OCI-LY7 (cell line): Measurements from ENCODE around the gene METTL3. TPM values are rescaled to one million over a fixed set of nuclear protein-coding genes. Genes with fewer than 3 reads are reported as not detected.

ENCODE experiments used
- BruUV-seq: library from RNA; stranded (reverse); fragments of 400-500 nt; replicated peaks from 2 replicates; lab custom pipeline; 2021; lab: Mats Ljungman, UMichigan
- CTCF ChIA-PET: fragments of 300-600 bp; sonication (Branson Sonifier 250); formaldehyde crosslinking; loops from one replicate; lab custom pipeline; 2022; ENCODE audit warnings: antibody characterized with exemption; ENCODE audit not compliant: unreplicated experiment; lab: Charles Lee
- POLR2A ChIA-PET: fragments of 300-600 bp; sonication (Branson Sonifier 250); formaldehyde crosslinking; loops from one replicate; lab custom pipeline; 2022; ENCODE audit warnings: antibody characterized with exemption; lab: Charles Lee
- DNase-seq: peaks from one replicate; pipeline ENCODE4 v3.0.0-alpha.2; 2015; ENCODE audit warnings: low spot score
- H2AFZ ChIP-seq: fragments of 200-600 bp; sonication (generic), shearing (Covaris generic); 2 replicates; pipeline ENCODE4 v1.6.1; 2014; ENCODE audit warnings: mild to moderate bottlenecking, antibody characterized with exemption, low read length, moderate library complexity
- H3K27ac ChIP-seq: fragments of 200-600 bp; sonication (generic); 2 replicates; pipeline ENCODE4 v1.5.1; 2014; ENCODE audit warnings: mixed run types, low read depth, mild to moderate bottlenecking, moderate library complexity, low read length, inconsistent platforms; ENCODE audit not compliant: poor library complexity, severe bottlenecking
- H3K36me3 ChIP-seq: fragments of 200-600 bp; sonication (generic); 2 replicates; pipeline ENCODE4 v1.6.1; 2014; ENCODE audit warnings: mild to moderate bottlenecking, antibody characterized with exemption, low read length, moderate library complexity, mixed read lengths; ENCODE audit not compliant: insufficient read depth
- H3K4me1 ChIP-seq: fragments of 200-600 bp; sonication (generic); 2 replicates; pipeline ENCODE4 v1.5.1; 2014; ENCODE audit warnings: mild to moderate bottlenecking, low read length; ENCODE audit not compliant: insufficient read depth, poor library complexity, severe bottlenecking
- H3K4me2 ChIP-seq: fragments of 200-600 bp; sonication (generic); 2 replicates; pipeline ENCODE4 v1.6.1; 2014; ENCODE audit warnings: mild to moderate bottlenecking, low read length
- H3K4me3 ChIP-seq: fragments of 200-600 bp; sonication (generic); 2 replicates; pipeline ENCODE4 v1.5.1; 2014; ENCODE audit warnings: mild to moderate bottlenecking, low read depth, low read length; ENCODE audit not compliant: poor library complexity, severe bottlenecking
- H3K79me2 ChIP-seq: fragments of 200-600 bp; sonication (generic); 2 replicates; pipeline ENCODE4 v1.6.1; 2016; ENCODE audit warnings: low read depth, mild to moderate bottlenecking, low read length, moderate library complexity, mixed read lengths; ENCODE audit not compliant: insufficient read depth
- H3K9me2 ChIP-seq: fragments of 200-600 bp; sonication (generic); 2 replicates; pipeline ENCODE4 v1.6.1; 2016; ENCODE audit warnings: mild to moderate bottlenecking, low read length, mixed read lengths; ENCODE audit not compliant: insufficient read depth
- H3K9me3 ChIP-seq: fragments of 200-600 bp; sonication (generic); 2 replicates; pipeline ENCODE4 v1.6.1; 2014; ENCODE audit warnings: mild to moderate bottlenecking, mixed run types, low read length, mixed read lengths
- H4K20me1 ChIP-seq: fragments of 200-600 bp; sonication (generic); 2 replicates; pipeline ENCODE4 v1.6.1; 2014; ENCODE audit warnings: mild to moderate bottlenecking, antibody characterized with exemption, low read length, moderate library complexity, mixed read lengths; ENCODE audit not compliant: insufficient read depth
- CTCF ChIP-seq: fragments of 200-600 bp; sonication (generic); conservative IDR thresholded peaks from 2 replicates; pipeline ENCODE4 v1.5.1; 2014; ENCODE audit warnings: mild to moderate bottlenecking, antibody characterized with exemption, low read length, moderate library complexity, mixed read lengths
- EZH2phosphoT487 ChIP-seq: fragments of 200-600 bp; sonication (generic); IDR thresholded peaks from 2 replicates; pipeline ENCODE4 v1.6.1; 2018; ENCODE audit warnings: low read depth, borderline replicate concordance, mild to moderate bottlenecking, mixed run types, antibody characterized with exemption, low read length, moderate library complexity, mixed read lengths
- intact Hi-C: fragments of 100-400 bp; cut with micrococcal nuclease; formaldehyde crosslinking; loops from one replicate; pipeline ENCODE4 v1.10.0; 2022; ENCODE audit not compliant: unreplicated experiment
- total RNA-seq, 2 experiments: library from RNA; depleted of rRNA in 1 of 2; stranded (reverse); fragments of >200 nt in 1 of 2; shearing (Covaris generic) in 1 of 2; gene quantifications; 2 replicates each; pipeline ENCODE4 v1.2.3, GENCODE V29; 2014 to 2022

Gene METTL3
- total RNA-seq, 2 experiments from 2014 or later, result 101 to 145 TPM

- no peak for TF ChIP-seq CTCF
- no peak for TF ChIP-seq EZH2phosphoT487
Measured at GRCh38 chr14:21543521-21543960, 32.4 kb upstream of the METTL3 start.

DNA sequence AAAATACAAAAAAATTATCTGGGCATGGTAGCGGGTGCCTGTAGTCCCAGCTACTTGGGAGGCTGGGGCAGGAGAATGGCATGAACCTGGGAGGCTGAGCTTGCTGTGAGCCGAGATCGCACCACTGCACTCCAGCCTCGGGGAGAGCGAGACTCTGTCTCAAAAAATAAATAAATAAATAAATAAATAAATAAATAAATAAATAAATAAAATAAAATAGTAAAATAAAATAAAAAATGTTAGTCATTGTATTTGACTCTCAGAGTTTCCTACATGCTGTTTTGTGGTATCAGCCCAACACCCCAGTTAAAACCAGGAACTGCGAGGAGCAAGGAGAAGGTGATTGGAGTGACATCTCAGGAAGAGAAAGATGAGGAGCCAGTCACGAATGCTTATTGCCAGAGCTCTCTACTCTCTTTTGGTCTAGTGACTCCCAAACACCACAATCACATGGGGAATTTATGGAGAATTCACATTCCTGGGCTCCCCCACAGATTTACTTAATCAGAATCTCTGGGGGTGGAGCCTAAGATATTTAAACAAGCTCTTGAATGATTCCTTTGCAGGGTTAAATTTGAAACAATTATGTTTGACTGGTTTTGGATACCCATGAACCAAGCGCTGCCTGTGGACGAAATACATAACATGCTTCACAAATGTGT, 30.4 kb upstream of the METTL3 start:
- ChIA-PET POLR2A (interaction anchor here (1.1 to 1.8 kb wide), 3 partner anchors 15 to 31 kb away, joined by 4 to 6 read pairs (median 4); partner anchors contain the start of genes METTL3 and SALL2), CTCF (no interaction called here)
- no peak overlapping the region for H3K27ac ChIP-seq
- no peaks in the 10 kb centered on the region for H3K79me2 ChIP-seq
- TF ChIP-seq CTCF, result no peak
- no peak for TF ChIP-seq EZH2phosphoT487
- peak overlapping the region; percentile 69; the same call in 1 of the 2 replicates for H2AFZ ChIP-seq
- H3K4me1 ChIP-seq, result peaks cover 24% of the 10 kb centered on the region
- H3K9me3 ChIP-seq, result no peaks in the 10 kb centered on the region
- H3K4me2 ChIP-seq, result no peak overlapping the region
- no peaks in the 10 kb centered on the region for H3K9me2 ChIP-seq
- BruUV-seq, result no TSS peak
- no peak overlapping the region for H3K4me3 ChIP-seq
- H4K20me1 ChIP-seq, result no peaks in the 10 kb centered on the region
- no peaks in the 10 kb centered on the region for H3K36me3 ChIP-seq
- intact Hi-C loops, result no loop called here
- DNase-seq, result no peak

More at GRCh38 chr14:21543521-21543960, 32.4 kb upstream of the METTL3 start:
- Histone ChIP-seq H2AFZ (peak overlapping the region; percentile 95), H3K9me2 (no peaks in the 10 kb centered on the region), H3K4me3 (no peak overlapping the region), H3K4me2 (peak overlapping the region; percentile 40), H3K79me2 (no peaks in the 10 kb centered on the region), H3K9me3 (no peaks in the 10 kb centered on the region), H3K36me3 (no peaks in the 10 kb centered on the region; the same call in 1 of the 2 replicates), H4K20me1 (no peaks in the 10 kb centered on the region), H3K27ac (peak overlapping the region; percentile 20), H3K4me1 (peaks cover 17% of the 10 kb centered on the region)
- intact Hi-C loops, result no loop called here
- DNase-seq, result peak; percentile 52
- no TSS peak for BruUV-seq
- POLR2A ChIA-PET, result interaction anchor here (0.7 kb wide), 1 partner anchor 13 kb away, joined by 3 read pairs; no protein-coding TSS in a partner anchor
- CTCF ChIA-PET, result interaction anchor here (1.2 kb wide), 1 partner anchor 17 kb away, joined by 4 read pairs; the partner anchor contains the start of gene SALL2
